HEK293T (cell line): Measurements from ENCODE around the gene CD80.

Experiments used
- ELF4 ChIP-seq: fragments of 450-650 bp; IDR thresholded peaks from 2 replicates; pipeline ENCODE4 v1.6.1; 2017; ENCODE audit warnings: antibody characterized with exemption
- FOXA1 ChIP-seq: fragments of 450-650 bp; IDR thresholded peaks from 2 replicates; pipeline ENCODE4 v1.6.1; 2016; ENCODE audit warnings: mild to moderate bottlenecking
- FOXM1 ChIP-seq: fragments of 450-650 bp; IDR thresholded peaks from 2 replicates; pipeline ENCODE4 v1.6.1; 2017; ENCODE audit warnings: mild to moderate bottlenecking, borderline replicate concordance
- ZNF384 ChIP-seq: fragments of 450-650 bp; IDR thresholded peaks from 2 replicates; pipeline ENCODE4 v1.6.1; 2016

DNA sequence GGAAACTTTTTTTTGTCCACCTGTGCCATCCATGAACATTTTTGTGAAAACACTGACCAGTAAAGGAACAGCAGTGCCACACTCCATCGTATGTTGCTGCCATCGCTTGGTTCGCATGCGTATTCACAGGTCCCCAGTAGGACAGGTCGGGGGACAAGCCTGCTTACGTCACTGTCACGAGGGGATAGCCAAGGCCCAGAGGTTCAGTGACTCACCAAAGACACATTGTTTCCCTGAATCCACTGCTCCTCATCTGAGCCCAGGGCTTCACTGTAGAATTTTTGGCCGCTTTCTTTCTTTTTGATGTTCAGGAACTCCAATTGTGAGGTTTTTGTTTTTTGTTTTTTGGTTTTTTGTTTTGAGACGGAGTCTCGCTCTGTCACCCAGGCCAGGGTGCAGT, 25.8 kb upstream of the CD80 start:
- no peak for TF ChIP-seq ELF4
- no peak for TF ChIP-seq FOXM1
- TF ChIP-seq FOXA1, result no peak
- no peak for TF ChIP-seq ZNF384
